CD4-positive, alpha-beta T cell (primary cell): ENCODE measurements around the gene TMEM108. TPM values are rescaled to one million over a fixed set of nuclear protein-coding genes. Genes with fewer than 3 reads are reported as not detected.

ENCODE experiments used
- ATAC-seq: fragments of 200-7000 bp; cut with Tn5 transposase; one replicate; pipeline ENCODE4 v1.10.0; 2022; ENCODE audit warnings: mild to moderate bottlenecking; ENCODE audit not compliant: poor library complexity
- CTCF ChIA-PET: fragments of 350-600 bp; sonication (Branson Sonifier 250); formaldehyde crosslinking; loops from one replicate; lab custom pipeline; 2021; ENCODE audit warnings: antibody characterized with exemption, inconsistent platforms; lab: Charles Lee
- POLR2A ChIA-PET: fragments of 350-600 bp; sonication (Branson Sonifier 250); formaldehyde crosslinking; loops from one replicate; lab custom pipeline; 2021; ENCODE audit warnings: antibody characterized with exemption, inconsistent platforms; lab: Charles Lee
- DNase-seq, 14 experiments: peaks; one replicate each; pipeline ENCODE4 v3.0.0-alpha.2; 2013 to 2020; ENCODE audit warnings: mixed read lengths in 2 of 14
- H3K27ac ChIP-seq, 2 donors: one replicate each; pipeline versions ENCODE4 v1.5.1 to v1.7.0; 2013; ENCODE audit warnings: low read length in 2 of 2, low read depth in 1 of 2, mild to moderate bottlenecking in 1 of 2
- H3K27me3 ChIP-seq, 2 experiments: 1 replicate in 1 of 2; 2 replicates in 1 of 2; pipeline versions ENCODE4 v1.6.1 to v1.7.0; 2013; ENCODE audit warnings: low read length in 2 of 2, control low read depth in 1 of 2, mild to moderate bottlenecking in 1 of 2, moderate library complexity in 1 of 2; ENCODE audit not compliant: insufficient read depth in 2 of 2, control insufficient read depth in 1 of 2
- H3K36me3 ChIP-seq: one replicate; pipeline ENCODE4 v1.6.1; 2013; ENCODE audit warnings: low read length, control low read depth; ENCODE audit not compliant: insufficient read depth
- H3K4me1 ChIP-seq: one replicate; pipeline ENCODE4 v1.6.1; 2013; ENCODE audit warnings: low read length, control low read depth; ENCODE audit not compliant: insufficient read depth
- H3K4me3 ChIP-seq: one replicate; pipeline ENCODE4 v1.5.1; 2013; ENCODE audit warnings: mild to moderate bottlenecking, low read length, moderate library complexity
- H3K9me3 ChIP-seq, 2 experiments: 1 replicate in 1 of 2; 2 replicates in 1 of 2; pipeline versions ENCODE4 v1.6.1 to v1.7.0; 2013; ENCODE audit warnings: low read length in 2 of 2, mild to moderate bottlenecking in 2 of 2, control low read depth in 1 of 2, moderate library complexity in 1 of 2; ENCODE audit not compliant: control insufficient read depth in 1 of 2, insufficient read depth in 1 of 2
- H3K27ac Mint-ChIP-seq: one replicate; pipeline ENCODE4 v1.8.0; 2020; ENCODE audit warnings: mixed read lengths
- H3K27me3 Mint-ChIP-seq: one replicate; pipeline ENCODE4 v1.8.0; 2021; ENCODE audit warnings: mixed read lengths
- H3K36me3 Mint-ChIP-seq: one replicate; pipeline ENCODE4 v1.8.0; 2021; ENCODE audit warnings: low read depth, mixed read lengths
- H3K4me1 Mint-ChIP-seq: one replicate; pipeline ENCODE4 v1.8.0; 2021; ENCODE audit warnings: low read depth, mixed read lengths
- H3K4me3 Mint-ChIP-seq: one replicate; pipeline ENCODE4 v1.8.0; 2020; ENCODE audit warnings: mild to moderate bottlenecking, mixed read lengths
- H3K9me3 Mint-ChIP-seq: one replicate; pipeline ENCODE4 v1.8.0; 2020; ENCODE audit warnings: mixed read lengths
- intact Hi-C, 2 experiments: fragments of 100-400 bp; cut with DNase I in 1 of 2; cut with micrococcal nuclease in 1 of 2; formaldehyde crosslinking; loops; one replicate each; pipeline versions ENCODE4 v1.15.1 to v1.9.0; 2023 to 2025; cut with DNase I, micrococcal nuclease
- total RNA-seq, 174 experiments: library from RNA in 2 of 174; stranded (reverse) in 2 of 174; gene quantifications; one replicate each; pipeline ENCODE4 v1.2.3 and lab custom pipeline; 2021 to 2026
- TF ChIP-seq, protein P1 (sequence below): fragments of 200-600 bp; IDR thresholded peaks from one replicate; pipeline ENCODE4 v1.8.0; 2022; ENCODE audit warnings: antibody characterized with exemption, mild to moderate bottlenecking

Gene TMEM108
- total RNA-seq, 2 experiments from 2014 or later = not detected

DNA sequence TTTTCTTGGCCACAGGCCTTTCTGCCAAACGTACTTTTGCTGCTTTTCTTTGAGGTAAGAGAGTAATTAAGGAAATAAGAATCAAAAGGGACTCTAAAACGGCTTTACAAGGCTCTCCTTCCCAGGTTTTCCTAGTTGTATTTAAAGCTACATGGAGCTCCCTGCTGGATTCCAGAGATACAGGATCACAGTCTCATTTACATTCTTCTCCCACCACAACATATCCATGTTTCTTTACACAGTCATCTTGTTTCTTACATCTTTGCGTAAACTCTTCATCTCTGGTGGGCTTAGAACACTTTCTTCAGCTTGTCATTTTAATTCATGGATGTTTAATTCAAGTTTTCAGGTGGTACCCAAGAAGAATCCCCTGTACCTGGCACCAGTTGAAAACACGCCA is 244.0 kb downstream of the TMEM108 start:
- Mint-ChIP-seq H3K4me3 (no peak overlapping the region), H3K27ac (no peak overlapping the region), H3K36me3 (no peaks in the 10 kb centered on the region), H3K27me3 (peaks cover 16% of the 10 kb centered on the region), H3K4me1 (no peaks in the 10 kb centered on the region), H3K9me3 (no peaks in the 10 kb centered on the region)
- Histone ChIP-seq H3K9me3 (no peaks in the 10 kb centered on the region), H3K27ac (no peak overlapping the region), H3K36me3 (no peaks in the 10 kb centered on the region), H3K27me3 (no peaks in the 10 kb centered on the region), H3K4me3 (no peak overlapping the region), H3K4me1 (no peaks in the 10 kb centered on the region)
- intact Hi-C loops = no loop called here
- ChIA-PET POLR2A (interaction anchor here (0.8 kb wide), 1 partner anchor 20 kb away, joined by 3 read pairs; no protein-coding TSS in a partner anchor), CTCF (no interaction called here)
- DNase-seq (no peak), ATAC-seq (no peak)
- TF ChIP-seq, protein P1, sequence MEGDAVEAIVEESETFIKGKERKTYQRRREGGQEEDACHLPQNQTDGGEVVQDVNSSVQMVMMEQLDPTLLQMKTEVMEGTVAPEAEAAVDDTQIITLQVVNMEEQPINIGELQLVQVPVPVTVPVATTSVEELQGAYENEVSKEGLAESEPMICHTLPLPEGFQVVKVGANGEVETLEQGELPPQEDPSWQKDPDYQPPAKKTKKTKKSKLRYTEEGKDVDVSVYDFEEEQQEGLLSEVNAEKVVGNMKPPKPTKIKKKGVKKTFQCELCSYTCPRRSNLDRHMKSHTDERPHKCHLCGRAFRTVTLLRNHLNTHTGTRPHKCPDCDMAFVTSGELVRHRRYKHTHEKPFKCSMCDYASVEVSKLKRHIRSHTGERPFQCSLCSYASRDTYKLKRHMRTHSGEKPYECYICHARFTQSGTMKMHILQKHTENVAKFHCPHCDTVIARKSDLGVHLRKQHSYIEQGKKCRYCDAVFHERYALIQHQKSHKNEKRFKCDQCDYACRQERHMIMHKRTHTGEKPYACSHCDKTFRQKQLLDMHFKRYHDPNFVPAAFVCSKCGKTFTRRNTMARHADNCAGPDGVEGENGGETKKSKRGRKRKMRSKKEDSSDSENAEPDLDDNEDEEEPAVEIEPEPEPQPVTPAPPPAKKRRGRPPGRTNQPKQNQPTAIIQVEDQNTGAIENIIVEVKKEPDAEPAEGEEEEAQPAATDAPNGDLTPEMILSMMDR = no peak

DNA sequence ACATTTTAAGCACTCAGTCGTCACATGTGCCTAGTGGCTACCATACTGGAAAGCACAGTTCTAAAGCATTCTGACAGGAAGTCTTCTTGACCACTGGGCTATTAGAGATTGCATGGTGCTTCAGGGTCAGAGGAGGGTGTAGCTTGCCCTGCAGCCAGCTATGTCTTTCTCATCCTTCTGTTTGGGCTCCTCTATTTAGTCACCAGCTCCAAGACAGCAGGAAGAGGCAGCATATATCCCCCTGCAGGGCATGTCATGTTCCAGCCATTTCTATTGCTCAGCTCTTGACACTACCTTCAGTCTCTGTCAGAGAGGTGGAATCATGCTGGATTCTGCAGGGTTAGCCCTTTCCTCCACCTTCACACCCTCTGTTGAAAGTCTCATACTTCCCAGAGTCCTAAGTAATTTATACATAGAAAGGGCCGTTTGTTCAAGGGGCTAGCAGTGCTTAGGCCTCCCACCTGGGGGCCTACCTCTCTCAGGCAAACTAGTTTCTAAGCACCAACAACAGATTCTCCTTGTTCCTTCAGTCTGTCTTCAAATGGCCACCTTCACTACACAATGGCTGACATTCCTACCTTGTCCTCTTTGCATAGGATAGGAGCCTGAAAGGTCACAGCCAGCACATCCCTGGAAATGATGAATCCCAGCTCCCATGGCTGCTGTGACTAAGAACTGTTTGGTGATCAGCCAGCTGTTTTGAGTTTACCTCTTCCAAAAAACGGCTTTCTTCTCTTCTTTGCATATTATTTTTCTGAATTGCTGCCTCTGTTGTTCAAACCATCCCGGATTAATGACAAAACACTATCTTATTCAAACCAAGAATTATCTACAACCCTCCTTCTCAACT is 246.0 kb downstream of the TMEM108 start:
- Histone ChIP-seq H3K27me3 (no peaks in the 10 kb centered on the region), H3K9me3 (no peaks in the 10 kb centered on the region), H3K4me3 (no peak overlapping the region), H3K36me3 (no peaks in the 10 kb centered on the region), H3K4me1 (no peaks in the 10 kb centered on the region), H3K27ac (no peak overlapping the region)
- H3K4me1 Mint-ChIP-seq = no peaks in the 10 kb centered on the region
- intact Hi-C loops = no loop called here
- no peaks in the 10 kb centered on the region for H3K36me3 Mint-ChIP-seq
- ATAC-seq (no peak), DNase-seq (no peak)
- ChIA-PET CTCF (no interaction called here), POLR2A (no interaction called here)
- no peak overlapping the region for H3K4me3 Mint-ChIP-seq
- H3K9me3 Mint-ChIP-seq = no peaks in the 10 kb centered on the region
- peaks cover 24% of the 10 kb centered on the region for H3K27me3 Mint-ChIP-seq
- H3K27ac Mint-ChIP-seq = no peak overlapping the region
- TF ChIP-seq, protein P1 = no peak

DNA sequence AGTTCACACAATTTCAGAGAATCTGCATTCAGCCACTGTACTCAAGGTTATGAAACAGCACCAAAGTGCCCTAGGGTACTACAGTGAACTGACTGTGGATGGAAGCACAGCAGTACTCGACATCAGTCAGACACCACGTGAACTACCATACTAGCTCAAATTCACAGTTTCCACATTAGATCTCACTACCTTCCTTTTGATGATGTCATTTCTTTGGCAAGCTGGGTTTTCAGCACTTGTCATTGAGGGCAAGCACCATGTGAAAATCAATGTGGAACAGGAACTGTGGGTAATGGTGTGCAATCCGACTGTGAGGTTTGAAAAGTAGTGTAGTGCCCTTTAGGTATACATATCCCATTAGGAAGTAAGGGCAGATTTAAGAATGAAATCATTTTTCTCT is 251.1 kb downstream of the TMEM108 start:
- ChIA-PET POLR2A (no interaction called here), CTCF (no interaction called here)
- H3K27me3 Mint-ChIP-seq = peaks cover 32% of the 10 kb centered on the region
- DNase-seq (no peak), ATAC-seq (no peak)
- Histone ChIP-seq H3K36me3 (no peaks in the 10 kb centered on the region), H3K4me3 (no peak overlapping the region), H3K27ac (no peak overlapping the region), H3K9me3 (no peaks in the 10 kb centered on the region), H3K27me3 (peaks cover 0 to 6% of the 10 kb centered on the region in 2 experiments), H3K4me1 (no peaks in the 10 kb centered on the region)
- TF ChIP-seq, protein P1 = no peak
- H3K4me3 Mint-ChIP-seq = no peak overlapping the region
- H3K27ac Mint-ChIP-seq = no peak overlapping the region
- no peaks in the 10 kb centered on the region for H3K36me3 Mint-ChIP-seq
- H3K9me3 Mint-ChIP-seq = no peaks in the 10 kb centered on the region
- no peaks in the 10 kb centered on the region for H3K4me1 Mint-ChIP-seq
- intact Hi-C loops = no loop called here
